Stimulated activated CD8-positive, alpha-beta memory T cell treated with anti-CD3 and anti-CD28 coated beads, Interleukin-4, amount 100 ng/mL, for 1 hour (primary cell): ENCODE data around the gene HEPACAM.
A peak's percentile ranks its signal among the peaks of the same experiment; 100 is the strongest.

ENCODE experiments used
- DNase-seq, 2 donors: peaks; one replicate each; pipeline ENCODE4 v3.0.0-alpha.2; 2020; ENCODE audit warnings: low read depth in 2 of 2, low spot score in 1 of 2

HEPACAM gene

GRCh38 chr11:124943254-124943616 lies 7.4 kb upstream of the HEPACAM start:
- no peak for DNase-seq

GRCh38 chr11:124942466-124943253 lies 6.8 kb upstream of the HEPACAM start:
- DNase-seq = no peak

GRCh38 chr11:124941703-124942102 lies 5.9 kb upstream of the HEPACAM start:
- DNase-seq = no peak

GRCh38 chr11:124938970-124939369 lies 3.1 kb upstream of the HEPACAM start:
- no peak for DNase-seq

- DNase-seq = no peak
Measured at GRCh38 chr11:124938206-124938765, 2.4 kb upstream of the HEPACAM start.

- DNase-seq = no peak
Measured at GRCh38 chr11:124937336-124937935, 1.6 kb upstream of the HEPACAM start.

GRCh38 chr11:124934862-124935547 lies 842 bp downstream of the HEPACAM start:
- DNase-seq = no peak

GRCh38 chr11:124930799-124931198 lies 5.0 kb downstream of the HEPACAM start:
- DNase-seq = no peak

- DNase-seq = no peak
Measured at GRCh38 chr11:124928942-124929665, 6.7 kb downstream of the HEPACAM start.

- DNase-seq = no peak
Measured at GRCh38 chr11:124923296-124923695, 12.6 kb downstream of the HEPACAM start.

GRCh38 chr11:124922831-124923230 lies 13.0 kb downstream of the HEPACAM start:
- DNase-seq = no peak

GRCh38 chr11:124920870-124921609 lies 14.8 kb downstream of the HEPACAM start:
- DNase-seq = peak; percentile 59 to 64

- DNase-seq = no peak
Measured at GRCh38 chr11:124920356-124920755, 15.5 kb downstream of the HEPACAM start.

GRCh38 chr11:124919898-124920297 lies 15.9 kb downstream of the HEPACAM start:
- no peak for DNase-seq

- DNase-seq = no peak
Measured at GRCh38 chr11:124918950-124919349, 16.9 kb downstream of the HEPACAM start, which contains the start of gene HEPN1. HEPN1 (plus strand) TSS chr11:124919250.

GRCh38 chr11:124917115-124917637 lies 18.7 kb downstream of the HEPACAM start:
- no peak for DNase-seq

GRCh38 chr11:124916370-124916710 lies 19.5 kb downstream of the HEPACAM start:
- no peak for DNase-seq

GRCh38 chr11:124915541-124916369 lies 20.1 kb downstream of the HEPACAM start:
- no peak for DNase-seq

- no peak for DNase-seq
Measured at GRCh38 chr11:124902616-124903015, 33.2 kb downstream of the HEPACAM start.
